NCI-H748 (cell line): ENCODE results near the gene SLC31A1.

Experiments used
- DNase-seq: peaks from one replicate; lab custom pipeline; 2025; ENCODE audit not compliant: unreplicated experiment; lab: John Stamatoyannopoulos, UW

The SLC31A1 gene

DNA sequence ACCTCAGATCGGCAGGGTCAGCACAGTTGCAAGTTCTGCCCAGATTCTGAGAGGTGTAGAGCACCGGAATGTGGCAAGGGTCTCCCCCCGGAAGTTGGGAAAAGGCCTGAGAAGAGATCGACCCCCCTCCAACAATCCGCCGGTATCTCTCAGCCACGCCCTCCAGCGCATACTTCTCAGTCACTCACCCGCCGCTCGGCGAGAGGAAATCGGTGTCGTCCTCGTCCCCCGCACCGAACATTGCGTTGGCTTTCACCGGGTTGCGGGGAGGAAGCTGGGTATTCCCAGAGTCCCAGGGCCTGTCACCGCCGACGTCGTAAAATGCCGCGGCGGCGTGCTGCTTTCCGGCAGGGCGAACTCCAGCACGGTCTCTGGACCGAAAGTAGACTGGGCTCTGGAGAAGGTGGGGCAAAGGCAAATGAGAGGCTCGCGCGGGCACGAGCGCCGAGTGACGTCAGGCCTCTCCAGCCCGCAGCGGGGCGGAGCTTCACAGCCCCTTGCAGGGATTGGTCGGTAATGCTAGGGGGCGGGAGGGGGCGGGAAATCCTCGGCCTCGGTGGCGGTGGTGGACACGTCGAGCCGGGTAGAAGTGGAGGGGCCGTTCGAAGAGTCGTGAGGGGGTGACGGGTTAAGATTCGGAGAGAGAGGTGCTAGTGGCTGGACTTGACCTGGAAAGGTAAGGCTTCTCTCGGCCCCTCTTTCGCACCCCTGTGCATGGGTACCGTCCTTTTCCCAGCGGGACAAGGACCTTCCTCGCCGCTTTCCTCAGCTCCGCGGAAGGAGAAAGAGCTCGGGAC, at the start of gene SLC31A1, which contains the start of gene FKBP15:
Gene SLC31A1 (plus strand): TSS at position 542 of the 797 bp plus-strand sequence. CDS start 34,605 bp downstream, outside the sequence.
Gene FKBP15 (minus strand): TSS at position 275 of the 797 bp plus-strand sequence. CDS start 34 bp downstream, at position 241.
- DNase-seq, result peak; percentile 98

- no peak for DNase-seq
Observed at GRCh38 chr9:113173341-113173740, 48.0 kb upstream of the SLC31A1 start.

GRCh38 chr9:113176803-113177202, 44.5 kb upstream of the SLC31A1 start:
- DNase-seq, result no peak

GRCh38 chr9:113177251-113177650, 44.1 kb upstream of the SLC31A1 start:
- DNase-seq, result no peak

DNA sequence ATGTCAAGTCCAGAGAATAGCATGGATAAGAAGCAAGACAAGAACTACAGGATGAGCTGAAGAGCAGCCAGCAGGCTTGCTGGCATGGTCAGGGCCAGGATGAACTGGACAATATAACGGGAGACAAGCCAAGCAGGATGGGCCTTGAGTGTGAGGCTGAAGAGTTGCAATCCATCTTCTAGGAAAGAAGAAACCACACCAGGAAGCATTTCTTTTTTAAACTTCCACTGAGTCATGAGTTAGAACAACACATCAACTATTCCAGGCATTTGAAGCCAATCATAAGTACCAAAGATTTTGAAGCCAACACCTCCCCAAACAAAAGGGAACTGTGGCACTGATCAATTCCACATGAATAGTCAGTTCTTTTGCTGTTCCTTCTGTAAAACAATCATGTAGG, 43.3 kb upstream of the SLC31A1 start:
- no peak for DNase-seq

DNA sequence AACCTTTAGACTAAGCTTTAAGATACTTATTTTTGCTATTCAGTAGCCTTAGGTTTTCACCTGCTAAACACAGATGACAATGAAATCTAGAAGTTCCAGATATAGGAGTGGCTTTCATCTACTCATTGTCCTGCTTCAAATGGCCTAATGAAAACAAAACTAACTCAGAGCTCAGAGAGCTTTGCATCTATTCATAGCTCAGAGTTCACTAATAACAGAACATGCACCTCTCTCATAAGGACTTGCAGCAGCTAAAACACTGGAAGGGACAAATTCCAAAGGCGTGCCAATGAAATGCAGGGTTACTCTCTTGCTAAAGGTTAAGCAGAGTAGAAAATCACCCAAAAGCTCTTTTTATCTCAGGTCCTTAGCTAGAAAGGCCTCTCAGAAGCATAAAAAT, 41.5 kb upstream of the SLC31A1 start:
- DNase-seq, result no peak

GRCh38 chr9:113181165-113181564, 40.2 kb upstream of the SLC31A1 start:
- DNase-seq, result no peak

- DNase-seq, result no peak
Observed at GRCh38 chr9:113183956-113184488, 37.3 kb upstream of the SLC31A1 start.

DNA sequence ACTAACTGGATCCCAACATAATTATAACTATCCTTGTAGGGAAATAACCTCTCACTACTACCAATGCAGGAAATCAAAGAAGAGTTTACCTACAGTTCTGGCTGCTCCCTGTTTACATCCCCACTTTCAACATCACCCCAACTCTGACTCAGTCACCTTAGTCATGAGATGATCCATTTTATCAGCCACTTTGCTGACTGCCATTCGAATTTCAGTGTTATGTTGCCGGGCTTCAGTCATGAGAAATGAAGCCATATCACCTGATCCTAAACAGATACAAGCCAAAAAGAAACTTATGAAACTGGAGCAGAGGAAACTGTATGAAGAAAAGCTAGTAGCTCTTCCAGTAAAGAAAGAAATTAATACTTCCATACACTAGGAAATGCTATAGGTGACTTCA, 36.8 kb upstream of the SLC31A1 start:
- no peak for DNase-seq

DNA sequence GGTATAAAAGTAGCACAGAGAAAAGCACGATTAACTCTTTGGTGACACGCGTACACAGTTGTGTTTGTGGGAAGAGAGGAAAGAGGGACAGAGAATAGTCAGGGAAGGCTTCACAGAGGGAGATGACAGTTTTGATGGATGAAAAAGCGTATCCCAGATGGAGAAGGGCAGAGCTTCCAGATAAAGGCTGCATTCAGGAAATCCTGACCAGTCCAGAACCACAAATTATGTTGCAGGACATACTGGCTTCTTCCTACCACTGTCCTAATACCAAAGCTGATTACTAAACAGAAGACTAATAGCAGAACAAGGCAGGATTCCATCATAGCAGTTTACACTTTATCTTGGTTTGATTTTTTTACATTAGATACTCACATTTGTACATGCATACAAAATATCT, 36.1 kb upstream of the SLC31A1 start:
- DNase-seq, result no peak

- DNase-seq, result no peak
Observed at GRCh38 chr9:113186137-113186755, 35.1 kb upstream of the SLC31A1 start.

GRCh38 chr9:113187929-113188595, 33.3 kb upstream of the SLC31A1 start:
- DNase-seq, result no peak

GRCh38 chr9:113192455-113192854, 28.9 kb upstream of the SLC31A1 start:
- DNase-seq, result no peak

GRCh38 chr9:113199683-113200329, 21.5 kb upstream of the SLC31A1 start:
- no peak for DNase-seq

DNA sequence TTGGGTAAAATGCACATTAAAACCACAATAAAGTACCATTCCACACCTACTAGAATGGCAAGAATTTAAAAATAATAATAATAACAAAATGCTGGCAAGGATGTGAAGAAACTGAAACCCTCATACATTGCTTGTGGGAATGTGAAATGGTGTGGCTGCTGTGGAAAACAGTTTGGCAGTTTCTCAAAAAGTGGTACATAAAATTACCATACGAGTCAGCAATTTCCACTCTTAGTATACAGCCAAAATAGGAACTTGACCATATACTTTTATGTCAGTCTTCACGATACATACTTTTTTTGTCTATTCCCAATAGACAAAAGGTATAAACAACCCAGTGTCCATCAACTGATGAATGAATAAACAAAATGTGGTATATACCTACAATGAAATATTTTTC, 15.9 kb upstream of the SLC31A1 start:
- no peak for DNase-seq

GRCh38 chr9:113205861-113206260, 15.5 kb upstream of the SLC31A1 start:
- DNase-seq, result no peak

GRCh38 chr9:113210815-113211214, 10.5 kb upstream of the SLC31A1 start:
- no peak for DNase-seq

DNA sequence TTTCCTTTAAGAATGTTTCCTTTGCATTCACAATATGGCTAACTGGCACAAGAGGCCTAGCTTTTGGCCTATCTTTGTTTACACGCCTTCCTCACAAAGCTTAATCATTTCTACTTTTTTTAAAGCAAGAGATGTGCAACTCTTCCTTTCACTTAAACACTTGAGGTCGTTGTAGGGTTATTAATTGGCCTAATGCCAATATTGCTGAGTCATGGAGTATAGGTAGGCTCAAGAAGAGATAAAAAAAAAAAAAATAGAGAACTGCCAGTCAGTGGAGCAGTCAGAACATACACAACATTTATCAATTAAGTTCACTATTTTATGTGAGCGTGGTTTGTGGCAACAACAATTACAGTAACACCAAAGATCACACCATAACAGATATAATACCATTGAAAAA, 6.2 kb upstream of the SLC31A1 start:
- no peak for DNase-seq

DNA sequence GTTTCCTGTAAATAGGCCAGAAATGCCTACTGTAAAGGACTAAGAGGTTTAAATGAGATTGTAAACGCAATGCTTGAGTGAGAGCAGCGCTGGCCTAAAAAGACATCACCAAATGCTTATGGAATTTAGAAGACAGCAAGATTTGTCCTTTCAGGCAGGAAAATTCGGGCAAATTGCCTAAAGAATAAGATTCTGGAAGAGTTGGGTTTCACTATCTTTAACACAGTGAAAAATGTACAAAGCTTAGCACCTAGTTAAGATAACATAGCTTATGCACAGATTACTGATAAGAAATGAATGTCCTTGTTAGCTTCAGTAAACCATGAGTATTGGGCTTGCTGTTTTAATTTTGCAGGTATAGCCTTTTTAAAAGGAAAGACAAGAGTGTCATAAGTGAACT, 4.9 kb upstream of the SLC31A1 start:
- DNase-seq, result no peak

DNA sequence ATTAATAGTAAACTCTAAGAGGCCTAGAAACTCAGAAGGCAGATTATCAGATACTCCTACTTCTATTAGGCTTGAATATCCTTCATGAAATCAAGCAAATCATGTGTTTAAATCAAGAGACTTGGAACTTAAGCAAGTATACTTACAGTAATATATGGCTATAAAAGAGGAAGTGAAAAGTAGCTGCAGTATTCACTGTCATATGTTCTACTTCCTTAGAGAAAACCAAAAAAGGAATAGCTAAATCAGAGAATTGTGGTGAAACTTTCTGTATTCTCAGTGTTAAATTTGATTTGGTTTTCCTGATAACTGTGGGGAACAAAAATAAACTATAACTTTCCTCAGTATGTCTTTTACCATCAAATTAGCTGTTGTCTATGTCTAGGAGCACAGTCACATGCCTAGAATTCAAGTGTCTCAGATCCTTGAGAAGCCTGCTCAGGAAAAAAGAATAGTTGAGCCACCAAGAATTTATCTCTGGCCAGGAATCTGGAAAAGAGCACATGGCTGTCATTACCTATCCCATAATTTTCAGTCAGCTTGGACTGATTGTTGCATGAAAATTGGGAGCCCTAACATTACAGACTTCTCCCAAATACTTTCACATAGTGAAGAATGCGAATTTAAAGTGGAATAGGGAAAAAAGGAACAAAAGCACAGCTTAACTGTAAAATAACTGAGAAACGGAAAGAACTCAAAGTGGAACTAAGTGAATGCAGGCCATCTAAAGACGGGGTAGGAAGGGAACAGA, 2.0 kb upstream of the SLC31A1 start:
- no peak for DNase-seq
